Airway epithelial cell (primary cell): ENCODE results near the gene EIF2AK3. TPM values are rescaled to one million over a fixed set of nuclear protein-coding genes. Genes with fewer than 3 reads are reported as not detected.

ENCODE experiments used
- total RNA-seq: library from RNA; depleted of rRNA; stranded (reverse); fragments of >200 nt; gene quantifications from 2 replicates; pipeline ENCODE4 v1.2.3, GENCODE V29; 2015

The EIF2AK3 gene
- total RNA-seq = 9.7 and 11.6 TPM in 2 replicates

DNA sequence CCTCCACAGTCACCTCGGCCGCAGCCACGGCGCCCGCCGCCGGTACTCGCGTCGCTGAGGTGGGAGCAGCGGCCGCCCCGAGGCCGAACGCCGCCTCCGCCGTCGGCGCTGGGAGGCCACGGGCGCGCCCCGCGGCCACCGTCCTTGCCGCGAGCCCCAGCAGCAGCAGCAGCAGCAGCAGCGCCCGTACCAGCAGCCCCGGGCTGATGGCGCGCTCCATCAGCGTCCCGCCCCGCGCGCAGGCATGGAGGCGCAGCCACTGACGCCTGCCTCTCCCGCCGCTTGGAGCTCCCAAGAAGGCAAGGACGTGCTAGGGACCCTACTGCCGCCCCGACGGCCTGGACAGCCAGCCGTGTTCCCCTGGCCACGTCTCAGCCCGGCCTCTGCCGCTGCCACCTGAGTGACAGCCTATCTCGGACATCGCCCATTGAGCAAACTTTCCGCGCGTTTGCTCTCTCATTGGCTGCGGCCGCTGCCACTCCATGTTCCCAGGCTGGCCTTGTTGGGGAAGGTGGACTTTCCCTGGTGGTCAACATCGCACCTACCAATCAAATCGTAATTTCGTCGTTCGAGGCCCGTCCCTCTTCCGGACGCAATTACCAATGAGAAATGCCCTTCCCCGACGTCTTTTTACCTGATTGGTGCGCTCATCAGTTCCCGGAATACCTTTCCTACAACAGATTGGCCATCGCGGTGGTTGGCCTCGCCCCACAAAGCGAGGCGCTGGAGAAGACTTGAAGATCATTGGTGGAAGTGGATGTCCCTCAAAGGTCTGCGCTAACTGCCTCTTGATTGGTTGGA, at the start of gene EIF2AK3:
EIF2AK3 (minus strand) TSS at position 410 of the 801 bp plus-strand sequence; CDS start at position 220, 190 bp downstream.

Other genes with a start within 250 kb of the EIF2AK3 start
- not detected in 2 replicates for gene FOXI3, start 174.8 kb downstream of the EIF2AK3 start, total RNA-seq
- gene RPIA, start 64.2 kb upstream of the EIF2AK3 start, total RNA-seq = 4.9 and 5.3 TPM in 2 replicates